Natural killer cell (primary cell): Measurements from ENCODE around the gene SLC9A8. TPM values are rescaled to one million over a fixed set of nuclear protein-coding genes. Genes with fewer than 3 reads are reported as not detected.

Experiments
- ATAC-seq, 3 donors: fragments of 150-1000 bp in 2 of 3; fragments of 200-7000 bp in 1 of 3; cut with Tn5 transposase; 1 replicate in 1 of 3; 2 replicates in 2 of 3; pipeline ENCODE4 v1.10.0; 2021; ENCODE audit warnings: mild to moderate bottlenecking in 2 of 3, moderate library complexity in 2 of 3
- DNase-seq, 2 donors: peaks; one replicate each; pipeline versions ENCODE4 v3.0.0 to v3.0.0-alpha.2; 2013 to 2021; ENCODE audit warnings: mixed read lengths in 1 of 2
- H3K27ac ChIP-seq: one replicate; pipeline ENCODE4 v1.5.1; 2013; ENCODE audit warnings: mild to moderate bottlenecking, low read length
- H3K27me3 ChIP-seq: one replicate; pipeline ENCODE4 v1.6.1; 2013; ENCODE audit warnings: low read length; ENCODE audit not compliant: control insufficient read depth, insufficient read depth
- H3K36me3 ChIP-seq: one replicate; pipeline ENCODE4 v1.6.1; 2013; ENCODE audit warnings: low read length; ENCODE audit not compliant: control insufficient read depth, insufficient read depth
- H3K4me1 ChIP-seq: one replicate; pipeline ENCODE4 v1.6.1; 2013; ENCODE audit warnings: low read length; ENCODE audit not compliant: control insufficient read depth, insufficient read depth
- H3K4me3 ChIP-seq: one replicate; pipeline ENCODE4 v1.5.1; 2013; ENCODE audit warnings: low read length
- H3K9me3 ChIP-seq: one replicate; pipeline ENCODE4 v1.6.1; 2013; ENCODE audit warnings: low read length; ENCODE audit not compliant: control insufficient read depth, insufficient read depth
- H3K27ac Mint-ChIP-seq, 2 donors: one replicate each; pipeline ENCODE4 v1.8.0; 2022; ENCODE audit warnings: mild to moderate bottlenecking in 2 of 2, mixed read lengths in 2 of 2, moderate library complexity in 1 of 2
- H3K27me3 Mint-ChIP-seq, 2 donors: one replicate each; pipeline ENCODE4 v1.8.0; 2022; ENCODE audit warnings: low read depth in 2 of 2, mixed read lengths in 2 of 2
- H3K36me3 Mint-ChIP-seq: one replicate; pipeline ENCODE4 v1.8.0; 2022; ENCODE audit warnings: mixed read lengths
- H3K4me1 Mint-ChIP-seq, 2 donors: one replicate each; pipeline ENCODE4 v1.8.0; 2022; ENCODE audit warnings: mixed read lengths in 2 of 2
- H3K4me3 Mint-ChIP-seq: one replicate; pipeline ENCODE4 v1.8.0; 2022; ENCODE audit warnings: mild to moderate bottlenecking, moderate library complexity, mixed read lengths
- H3K9me3 Mint-ChIP-seq, 2 donors: one replicate each; pipeline ENCODE4 v1.8.0; 2022; ENCODE audit warnings: mixed read lengths in 2 of 2
- WGBS: methylation state at CpG from one replicate; pipeline ENCODE4 v1.1.7; 2013; ENCODE audit warnings: missing lambda C conversion rate; ENCODE audit not compliant: insufficient coverage; 5-methylcytosine and 5-hydroxymethylcytosine counted together
- intact Hi-C: fragments of 100-400 bp; cut with micrococcal nuclease; formaldehyde crosslinking; loops from one replicate; pipeline ENCODE4 v1.14.2; 2022
- total RNA-seq, 4 donors: library from RNA; stranded (reverse); fragments of 120-200 nt in 1 of 4; gene quantifications; one replicate each; pipeline versions ENCODE4 v1.2.3 to v1.2.4, GENCODE V29; 2013 to 2022
- TF ChIP-seq, protein P1 (sequence below): fragments of 200-600 bp; IDR thresholded peaks from one replicate; pipeline ENCODE4 v1.8.0; 2022; ENCODE audit warnings: antibody characterized with exemption

The SLC9A8 gene
- total RNA-seq, 3 donors from 2014 or later (not counting 1 experiment from before 2014, with no cell fraction given): 54.5 to 68.7 (median 58.8) TPM

DNA sequence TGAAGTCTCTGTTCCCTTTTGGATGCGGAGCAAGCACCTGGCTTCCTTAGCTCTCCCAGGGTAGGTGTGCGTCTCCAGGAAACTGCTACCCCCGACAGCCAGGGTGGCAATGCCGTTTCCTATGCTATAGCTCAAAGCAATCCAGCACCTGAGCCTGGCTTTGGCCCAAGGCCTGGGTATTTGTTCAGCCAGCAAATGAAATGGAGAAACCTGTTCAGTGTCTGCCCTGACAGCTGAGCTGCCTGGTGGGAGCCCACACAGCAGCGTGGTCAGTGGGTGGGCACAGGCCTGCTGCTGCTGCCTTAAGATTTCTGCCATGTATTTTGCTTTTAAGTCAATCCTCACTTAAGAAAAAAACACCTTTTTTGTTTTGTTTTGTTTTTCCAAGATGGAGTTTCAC, 89.0 kb downstream of the SLC9A8 start:
- Histone ChIP-seq H3K27me3 (no peaks in the 10 kb centered on the region), H3K36me3 (peaks cover 16% of the 10 kb centered on the region), H3K9me3 (no peaks in the 10 kb centered on the region), H3K27ac (no peak overlapping the region), H3K4me1 (no peaks in the 10 kb centered on the region), H3K4me3 (no peak overlapping the region)
- TF ChIP-seq, protein P1, sequence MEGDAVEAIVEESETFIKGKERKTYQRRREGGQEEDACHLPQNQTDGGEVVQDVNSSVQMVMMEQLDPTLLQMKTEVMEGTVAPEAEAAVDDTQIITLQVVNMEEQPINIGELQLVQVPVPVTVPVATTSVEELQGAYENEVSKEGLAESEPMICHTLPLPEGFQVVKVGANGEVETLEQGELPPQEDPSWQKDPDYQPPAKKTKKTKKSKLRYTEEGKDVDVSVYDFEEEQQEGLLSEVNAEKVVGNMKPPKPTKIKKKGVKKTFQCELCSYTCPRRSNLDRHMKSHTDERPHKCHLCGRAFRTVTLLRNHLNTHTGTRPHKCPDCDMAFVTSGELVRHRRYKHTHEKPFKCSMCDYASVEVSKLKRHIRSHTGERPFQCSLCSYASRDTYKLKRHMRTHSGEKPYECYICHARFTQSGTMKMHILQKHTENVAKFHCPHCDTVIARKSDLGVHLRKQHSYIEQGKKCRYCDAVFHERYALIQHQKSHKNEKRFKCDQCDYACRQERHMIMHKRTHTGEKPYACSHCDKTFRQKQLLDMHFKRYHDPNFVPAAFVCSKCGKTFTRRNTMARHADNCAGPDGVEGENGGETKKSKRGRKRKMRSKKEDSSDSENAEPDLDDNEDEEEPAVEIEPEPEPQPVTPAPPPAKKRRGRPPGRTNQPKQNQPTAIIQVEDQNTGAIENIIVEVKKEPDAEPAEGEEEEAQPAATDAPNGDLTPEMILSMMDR: no peak
- Mint-ChIP-seq H3K36me3 (peaks cover 8% of the 10 kb centered on the region), H3K27ac (no peak overlapping the region), H3K27me3 (no peaks in the 10 kb centered on the region), H3K4me1 (peaks cover 0 to 15% of the 10 kb centered on the region in 2 donors), H3K9me3 (no peaks in the 10 kb centered on the region), H3K4me3 (no peak overlapping the region)
- ATAC-seq (no peak), DNase-seq (no peak)
- intact Hi-C loops: no loop called here
- 95% methylated on average over 5 of the region's 5 CpGs for WGBS

DNA sequence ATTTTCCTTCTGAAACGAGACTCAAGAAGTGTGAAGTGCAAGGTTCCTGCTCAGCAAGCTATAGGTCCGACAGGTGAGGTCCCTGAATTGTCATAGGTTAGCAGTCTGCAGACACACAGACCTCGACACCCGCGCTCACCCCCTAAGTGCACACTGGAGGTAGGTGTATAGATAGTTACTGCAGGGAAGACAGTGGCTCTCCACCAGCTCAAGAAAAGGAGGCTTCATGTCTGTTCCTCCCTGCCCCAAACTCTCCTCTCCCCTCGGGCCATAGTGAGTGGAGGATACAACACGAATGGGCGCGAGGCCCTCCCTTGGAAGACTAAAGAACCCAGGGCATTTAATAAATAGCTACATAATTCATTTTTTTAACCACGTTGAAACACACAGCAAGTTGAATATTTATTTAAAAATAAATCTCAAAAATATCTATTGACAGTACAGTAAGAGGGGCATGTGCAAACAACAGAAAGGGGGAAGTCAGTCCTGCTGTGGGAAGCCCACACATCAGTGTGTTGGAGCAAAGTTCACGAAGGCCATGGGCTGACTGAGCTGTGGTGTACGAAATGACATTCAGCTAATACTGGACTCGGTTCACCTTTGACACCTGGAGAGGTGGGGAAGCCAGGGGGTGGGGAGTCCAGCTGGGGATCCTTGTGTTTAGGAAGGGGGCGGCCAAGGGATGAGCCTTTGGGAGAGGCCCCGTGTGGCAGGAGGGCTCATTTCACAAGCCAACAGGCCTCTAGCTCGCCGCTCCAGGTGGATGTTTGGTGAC, 92.0 kb downstream of the SLC9A8 start:
- Histone ChIP-seq H3K27me3 (no peaks in the 10 kb centered on the region), H3K36me3 (peaks cover 28% of the 10 kb centered on the region), H3K4me1 (no peaks in the 10 kb centered on the region), H3K4me3 (no peak overlapping the region), H3K27ac (no peak overlapping the region), H3K9me3 (no peaks in the 10 kb centered on the region)
- Mint-ChIP-seq H3K27ac (peak overlapping the region in 1 of 2 donors; percentile 16), H3K9me3 (no peaks in the 10 kb centered on the region), H3K27me3 (no peaks in the 10 kb centered on the region), H3K4me3 (no peak overlapping the region), H3K36me3 (peaks cover 8% of the 10 kb centered on the region), H3K4me1 (peaks cover 0 to 11% of the 10 kb centered on the region in 2 donors)
- ATAC-seq: no peak
- no peak for DNase-seq
- intact Hi-C loops: no loop called here
- 94% methylated on average over 11 of the region's 17 CpGs for WGBS
- TF ChIP-seq, protein P1: no peak

DNA sequence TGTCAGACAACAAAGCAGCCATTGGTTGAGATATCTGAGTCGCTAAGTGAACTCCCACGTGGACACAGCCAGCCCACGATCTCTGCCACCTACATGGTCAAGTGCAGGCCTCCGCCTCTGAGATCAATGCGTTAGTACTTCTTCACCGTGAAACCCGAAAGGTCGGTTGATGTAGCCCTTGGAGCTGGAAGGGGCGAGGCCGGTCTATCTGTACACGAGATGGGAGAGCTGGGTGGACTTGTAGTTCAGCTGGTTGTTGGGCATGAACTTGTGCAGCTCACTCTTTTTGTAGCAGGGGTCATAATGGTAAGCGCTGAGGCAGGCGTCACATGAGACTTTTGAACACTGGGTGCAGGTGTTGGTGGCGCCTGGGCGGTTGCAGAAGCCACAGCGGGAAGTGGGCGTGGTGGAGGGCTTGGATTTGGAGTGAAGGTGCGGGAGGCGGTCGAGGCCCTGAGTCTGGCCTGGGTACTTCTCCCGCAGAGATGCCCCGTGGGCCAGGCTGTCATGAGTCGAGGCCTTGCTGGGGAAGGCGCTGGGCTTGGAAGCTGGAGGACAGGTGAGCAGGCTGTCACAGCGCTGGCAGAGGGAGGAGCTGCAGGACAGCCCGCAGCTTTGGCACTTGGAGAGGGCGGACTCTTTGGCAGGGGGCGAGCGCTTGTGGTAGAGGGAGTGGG, 92.9 kb downstream of the SLC9A8 start:
- peaks cover 0 to 11% of the 10 kb centered on the region in 2 donors for H3K4me1 Mint-ChIP-seq
- ATAC-seq (peak in 1 of 3 donors; percentile 18), DNase-seq (no peak)
- Histone ChIP-seq H3K27ac (no peak overlapping the region), H3K4me1 (no peaks in the 10 kb centered on the region), H3K9me3 (no peaks in the 10 kb centered on the region), H3K4me3 (no peak overlapping the region), H3K27me3 (no peaks in the 10 kb centered on the region), H3K36me3 (peaks cover 28% of the 10 kb centered on the region)
- H3K27ac Mint-ChIP-seq: peak overlapping the region; percentile 16 to 72
- intact Hi-C loops: no loop called here
- H3K9me3 Mint-ChIP-seq: no peaks in the 10 kb centered on the region
- peaks cover 8% of the 10 kb centered on the region for H3K36me3 Mint-ChIP-seq
- no peaks in the 10 kb centered on the region for H3K27me3 Mint-ChIP-seq
- no peak overlapping the region for H3K4me3 Mint-ChIP-seq
- 92% methylated on average over 29 of the region's 29 CpGs for WGBS
- TF ChIP-seq, protein P1: no peak
